GM12891 (cell line): ENCODE measurements around the gene ARID1B.
A peak's percentile ranks its signal among the peaks of the same experiment; 100 is the strongest.
"Not testable (repeated sequence)": the region's sequence is repeated elsewhere in the genome, so short reads cannot be mapped to it uniquely, and the experiment has no call there.

Experiments used
- DNase-seq: peaks from one replicate; pipeline ENCODE4 v3.0.0; 2011; ENCODE audit warnings: low spot score; ENCODE audit not compliant: insufficient read length
- FAIRE-seq: peaks from 2 replicates; lab custom pipeline; 2011; peaks lifted over from hg19 to GRCh38; lab: Jason Lieb, UNC
- PAX5 ChIP-seq: IDR thresholded peaks from 2 replicates; pipeline ENCODE4 v1.6.1; 2011; ENCODE audit warnings: low read length, moderate library complexity, mild to moderate bottlenecking; ENCODE audit not compliant: insufficient read depth, severe bottlenecking
- POLR2A ChIP-seq: IDR thresholded peaks from 2 replicates; pipeline ENCODE4 v1.6.1; 2011; ENCODE audit warnings: low read depth, low read length, control low read depth
- POLR2AphosphoS5 ChIP-seq: IDR thresholded peaks from 2 replicates; pipeline ENCODE4 v1.6.1; 2011; ENCODE audit warnings: low read depth, low read length, control low read depth
- POU2F2 ChIP-seq: IDR thresholded peaks from 2 replicates; pipeline ENCODE4 v1.6.1; 2011; ENCODE audit warnings: low read depth, mild to moderate bottlenecking, control low read depth, low read length, moderate library complexity
- SPI1 ChIP-seq: IDR thresholded peaks from 2 replicates; pipeline ENCODE4 v1.6.1; 2011; ENCODE audit warnings: low read depth, low read length, control low read depth
- TAF1 ChIP-seq: IDR thresholded peaks from 2 replicates; pipeline ENCODE4 v1.6.1; 2011; ENCODE audit warnings: low read depth, low read length, control low read depth

ARID1B gene

GRCh38 chr6:156976216-156977127, 199.3 kb downstream of the ARID1B start:
- DNase-seq = no peak

GRCh38 chr6:156977527-156978291, 200.5 kb downstream of the ARID1B start:
- DNase-seq = no peak
- peak; percentile 20 for FAIRE-seq
- TF ChIP-seq POLR2AphosphoS5 (no peak), TAF1 (no peak), PAX5 (no peak), SPI1 (no peak), POU2F2 (no peak), POLR2A (no peak)

More at GRCh38 chr6:156976216-156977127, 199.3 kb downstream of the ARID1B start:
- FAIRE-seq = peak; percentile 65
- no peak for TF ChIP-seq POU2F2
- TF ChIP-seq POLR2AphosphoS5 = 0 out of 2 replicates have a peak, but pooled peaks have one; percentile 28
- no peak for TF ChIP-seq SPI1
- no peak for TF ChIP-seq PAX5
- TF ChIP-seq POLR2A = 0 out of 2 replicates have a peak, but pooled peaks have one; percentile 45
- TF ChIP-seq TAF1 = peak; percentile 42; the same call in 1 of the 2 replicates

- TF ChIP-seq POU2F2 = no peak
- no peak for TF ChIP-seq PAX5
- TF ChIP-seq TAF1 = no peak
- no peak for TF ChIP-seq POLR2AphosphoS5
- no peak for TF ChIP-seq SPI1
- no peak for DNase-seq
- no peak for FAIRE-seq
These were observed 201.8 kb downstream of the ARID1B start for GRCh38 chr6:156978948-156979347.

GRCh38 chr6:156980515-156980914, 203.3 kb downstream of the ARID1B start:
- no peak for FAIRE-seq
- no peak for DNase-seq
- no peak for TF ChIP-seq POU2F2
- no peak for TF ChIP-seq PAX5
- no peak for TF ChIP-seq POLR2A

- DNase-seq (no peak), FAIRE-seq (no peak)
- no peak for TF ChIP-seq TAF1
- TF ChIP-seq POU2F2 = no peak
- TF ChIP-seq PAX5 = no peak
- TF ChIP-seq SPI1 = no peak
- TF ChIP-seq POLR2AphosphoS5 = no peak
- TF ChIP-seq POLR2A = no peak
These were observed 203.8 kb downstream of the ARID1B start for GRCh38 chr6:156980948-156981347.

GRCh38 chr6:156982168-156982567, 205.0 kb downstream of the ARID1B start:
- DNase-seq (no peak), FAIRE-seq (no peak)
- TF ChIP-seq PAX5 (no peak), SPI1 (no peak), POLR2AphosphoS5 (no peak), POU2F2 (no peak), POLR2A (no peak)

GRCh38 chr6:156982864-156983263, 205.7 kb downstream of the ARID1B start:
- not testable (repeated sequence) for FAIRE-seq, DNase-seq

- DNase-seq = no peak
- FAIRE-seq = no peak
- TF ChIP-seq POLR2A = no peak
- TF ChIP-seq POLR2AphosphoS5 = no peak
- TF ChIP-seq SPI1 = peak; percentile 18; the same call in 1 of the 2 replicates
- no peak for TF ChIP-seq PAX5
- TF ChIP-seq TAF1 = no peak
- no peak for TF ChIP-seq POU2F2
These were observed 207.1 kb downstream of the ARID1B start for GRCh38 chr6:156984178-156984738.

GRCh38 chr6:156985309-156985708, 208.1 kb downstream of the ARID1B start:
- FAIRE-seq = no peak
- TF ChIP-seq POLR2AphosphoS5 = no peak
- no peak for TF ChIP-seq POLR2A
- TF ChIP-seq PAX5 = no peak
- TF ChIP-seq SPI1 = no peak
- no peak for TF ChIP-seq POU2F2
- no peak for DNase-seq
